H1 (cell line): ENCODE data around the gene FGFR2. TPM values are rescaled to one million over a fixed set of nuclear protein-coding genes. Genes with fewer than 3 reads are reported as not detected.

Experiments
- CTCF ChIA-PET: fragments of 300-600 bp; sonication (Branson Sonifier 250); formaldehyde crosslinking; loops from one replicate; lab custom pipeline; 2021; ENCODE audit not compliant: partially characterized antibody; lab: Charles Lee
- POLR2A ChIA-PET: fragments of 300-600 bp; sonication (Branson Sonifier 250); formaldehyde crosslinking; loops from one replicate; lab custom pipeline; 2021; ENCODE audit warnings: inconsistent platforms; ENCODE audit not compliant: partially characterized antibody; lab: Charles Lee
- DNase-seq, 2 experiments: peaks; one replicate each; pipeline versions ENCODE4 v3.0.0 to v3.0.0-alpha.2; 2010 to 2022; ENCODE audit warnings: low spot score in 2 of 2, low read depth in 1 of 2, mixed read lengths in 1 of 2
- FAIRE-seq: peaks from 2 replicates; lab custom pipeline; 2011; peaks lifted over from hg19 to GRCh38; lab: Jason Lieb, UNC
- H2AFZ ChIP-seq: 2 replicates; pipeline ENCODE4 v1.8.1; 2012; ENCODE audit warnings: low read length, inconsistent platforms
- H2AK5ac ChIP-seq: 2 replicates; pipeline ENCODE4 v1.6.1; 2013; ENCODE audit warnings: low read depth, low read length
- H2BK120ac ChIP-seq: replicated peaks from 2 replicates; pipeline ENCODE3; 2013; ENCODE audit warnings: low read depth, low read length, inconsistent platforms
- H2BK12ac ChIP-seq: 2 replicates; pipeline ENCODE4 v1.6.1; 2013; ENCODE audit warnings: low read depth, low read length
- H2BK15ac ChIP-seq: 2 replicates; pipeline ENCODE4 v1.6.1; 2013; ENCODE audit warnings: low read length
- H2BK20ac ChIP-seq: 2 replicates; pipeline ENCODE4 v1.6.1; 2013; ENCODE audit warnings: low read length
- H2BK5ac ChIP-seq: 2 replicates; pipeline ENCODE4 v1.6.1; 2013; ENCODE audit warnings: low read depth, low read length
- H3K14ac ChIP-seq: 2 replicates; pipeline ENCODE4 v1.6.1; 2013; ENCODE audit warnings: inconsistent platforms; ENCODE audit not compliant: insufficient read length
- H3K18ac ChIP-seq: 2 replicates; pipeline ENCODE4 v1.6.1; 2013; ENCODE audit warnings: low read length; ENCODE audit errors: extremely low read depth
- H3K23ac ChIP-seq: 2 replicates; pipeline ENCODE4 v1.6.1; 2013; ENCODE audit warnings: inconsistent platforms; ENCODE audit not compliant: insufficient read length
- H3K23me2 ChIP-seq: 2 replicates; pipeline ENCODE4 v1.6.1; 2013; ENCODE audit warnings: low read depth, low read length
- H3K27ac ChIP-seq: 2 replicates; pipeline ENCODE4 v1.6.1; 2011; ENCODE audit warnings: low read depth, low read length, inconsistent platforms
- H3K27me3 ChIP-seq, 4 experiments: replicated peaks in 1 of 4; 1 replicate in 1 of 4; 2 replicates in 3 of 4; pipeline versions ENCODE4 v1.6.1 to v1.8.1; 2011 to 2013; ENCODE audit warnings: low read length in 3 of 4, mild to moderate bottlenecking in 3 of 4, inconsistent platforms in 2 of 4, mixed read lengths in 2 of 4, moderate library complexity in 1 of 4; ENCODE audit not compliant: control insufficient read depth in 3 of 4, insufficient read depth in 3 of 4; ENCODE audit errors: extremely low read depth in 1 of 4
- H3K36me3 ChIP-seq, 4 experiments: 2 replicates each; pipeline versions ENCODE4 v1.6.1 to v1.8.1; 2011 to 2013; ENCODE audit warnings: mild to moderate bottlenecking in 4 of 4, low read length in 3 of 4, moderate library complexity in 2 of 4, control low read depth in 1 of 4, inconsistent platforms in 1 of 4; ENCODE audit not compliant: insufficient read depth in 4 of 4, control insufficient read depth in 2 of 4
- H3K4ac ChIP-seq: replicated peaks from 2 replicates; pipeline ENCODE3; 2013; ENCODE audit warnings: low read length, low read depth, mixed read lengths, inconsistent platforms; ENCODE audit not compliant: insufficient read length
- H3K4me1 ChIP-seq, 4 experiments: replicated peaks in 1 of 4; 1 replicate in 1 of 4; 2 replicates in 3 of 4; pipeline versions ENCODE4 v1.6.1 to v1.8.1; 2011 to 2013; ENCODE audit warnings: low read length in 3 of 4, inconsistent platforms in 2 of 4, mixed read lengths in 1 of 4; ENCODE audit not compliant: insufficient read depth in 4 of 4, control insufficient read depth in 3 of 4
- H3K4me2 ChIP-seq, 2 experiments: 2 replicates each; pipeline versions ENCODE4 v1.6.1 to v1.8.1; 2011 to 2013; ENCODE audit warnings: low read depth in 2 of 2, low read length in 2 of 2, control low read depth in 1 of 2, inconsistent platforms in 1 of 2, mild to moderate bottlenecking in 1 of 2; ENCODE audit not compliant: insufficient read depth in 1 of 2
- H3K4me3 ChIP-seq, 4 experiments: fragments of 200-600, 300-600 bp in 1 of 4; sonication (generic), shearing (Covaris generic), sonication (Bioruptor Twin) in 1 of 4; 2 replicates each; pipeline versions ENCODE4 v1.5.1 to v1.8.1; 2011 to 2016; ENCODE audit warnings: low read length in 4 of 4, low read depth in 3 of 4, control low read depth in 2 of 4, inconsistent platforms in 2 of 4, mild to moderate bottlenecking in 2 of 4, mixed read lengths in 1 of 4, moderate library complexity in 1 of 4; ENCODE audit not compliant: insufficient read depth in 2 of 4; ENCODE audit errors: extremely low read depth in 1 of 4
- H3K56ac ChIP-seq: replicated peaks from 2 replicates; pipeline ENCODE3; 2013; ENCODE audit warnings: low read depth, mild to moderate bottlenecking, mixed read lengths, low read length, inconsistent platforms; ENCODE audit not compliant: insufficient read length
- H3K79me1 ChIP-seq: 2 replicates; pipeline ENCODE4 v1.6.1; 2013; ENCODE audit warnings: low read depth, low read length, control low read depth
- H3K79me2 ChIP-seq, 2 experiments: 2 replicates each; pipeline versions ENCODE4 v1.6.1 to v1.8.1; 2012 to 2013; ENCODE audit warnings: low read length in 2 of 2, mild to moderate bottlenecking in 2 of 2, inconsistent platforms in 1 of 2; ENCODE audit not compliant: insufficient read depth in 2 of 2, control insufficient read depth in 1 of 2
- H3K9ac ChIP-seq, 4 experiments: replicated peaks in 1 of 4; 1 replicate in 1 of 4; 2 replicates in 3 of 4; pipeline versions ENCODE4 v1.6.1 to v1.8.1; 2011 to 2013; ENCODE audit warnings: low read depth in 3 of 4, low read length in 3 of 4, control low read depth in 2 of 4, mild to moderate bottlenecking in 2 of 4, moderate library complexity in 2 of 4, inconsistent platforms in 1 of 4; ENCODE audit errors: extremely low read depth in 1 of 4
- H3K9me3 ChIP-seq, 2 experiments: 2 replicates each; pipeline versions ENCODE4 v1.6.1 to v1.8.1; 2012 to 2013; ENCODE audit warnings: mild to moderate bottlenecking in 2 of 2, moderate library complexity in 2 of 2, control low read depth in 1 of 2, inconsistent platforms in 1 of 2, low read depth in 1 of 2, low read length in 1 of 2, mixed read lengths in 1 of 2; ENCODE audit not compliant: insufficient read depth in 2 of 2
- H4K20me1 ChIP-seq, 2 experiments: replicated peaks in 1 of 2; 2 replicates each; pipeline versions ENCODE3 to v1.8.1; 2011 to 2013; ENCODE audit warnings: inconsistent platforms in 2 of 2, low read length in 2 of 2, mild to moderate bottlenecking in 1 of 2; ENCODE audit not compliant: insufficient read depth in 2 of 2, control insufficient read depth in 1 of 2
- H4K5ac ChIP-seq: 2 replicates; pipeline ENCODE4 v1.6.1; 2013; ENCODE audit warnings: low read length, low read depth, mixed read lengths, inconsistent platforms; ENCODE audit not compliant: insufficient read length
- H4K8ac ChIP-seq: 2 replicates; pipeline ENCODE4 v1.8.0; 2013; ENCODE audit warnings: mild to moderate bottlenecking, moderate library complexity, low read length, inconsistent platforms; ENCODE audit not compliant: insufficient read depth; ENCODE audit errors: extremely low read depth
- H4K91ac ChIP-seq: replicated peaks from 2 replicates; pipeline ENCODE3; 2013; ENCODE audit warnings: low read length, mixed read lengths, inconsistent platforms; ENCODE audit not compliant: insufficient read length
- BRCA1 ChIP-seq: IDR thresholded peaks from 2 replicates; pipeline ENCODE4 v1.6.1; 2012; ENCODE audit warnings: low read depth, low read length, improper control_type of control experiment
- CEBPB ChIP-seq: IDR thresholded peaks from 2 replicates; pipeline ENCODE4 v1.6.1; 2012; ENCODE audit warnings: low read depth, low read length
- E2F6 ChIP-seq: IDR thresholded peaks from 2 replicates; pipeline ENCODE4 v1.6.1; 2012; ENCODE audit warnings: inconsistent platforms
- GABPA ChIP-seq: IDR thresholded peaks from 2 replicates; pipeline ENCODE4 v1.6.1; 2011; ENCODE audit warnings: mild to moderate bottlenecking, low read length, moderate library complexity, borderline replicate concordance; ENCODE audit not compliant: insufficient read depth
- GTF2F1 ChIP-seq: IDR thresholded peaks from 2 replicates; pipeline ENCODE4 v1.6.1; 2012; ENCODE audit warnings: low read depth, low read length, improper control_type of control experiment, borderline replicate concordance
- POLR2AphosphoS5 ChIP-seq: IDR thresholded peaks from 2 replicates; pipeline ENCODE4 v1.6.1; 2011; ENCODE audit warnings: low read depth, low read length
- SP1 ChIP-seq: IDR thresholded peaks from 2 replicates; pipeline ENCODE4 v1.6.1; 2011; ENCODE audit warnings: low read depth, low read length
- SP4 ChIP-seq: IDR thresholded peaks from 2 replicates; pipeline ENCODE4 v1.6.1; 2012; ENCODE audit warnings: low read length, inconsistent platforms
- SRF ChIP-seq: IDR thresholded peaks from 2 replicates; pipeline ENCODE4 v1.6.1; 2011; ENCODE audit warnings: mild to moderate bottlenecking, low read depth, low read length, moderate library complexity
- ZNF274 ChIP-seq: IDR thresholded peaks from 2 replicates; pipeline ENCODE4 v1.7.0; 2012; ENCODE audit warnings: low read length, borderline replicate concordance; ENCODE audit errors: extremely low read depth
- WGBS, 2 experiments: shearing (Covaris generic) in 1 of 2; methylation state at CpG; one replicate each; pipeline versions ENCODE4 v1.1.6 to v1.1.7; 2013 to 2015; ENCODE audit warnings: low lambda C conversion rate in 2 of 2, mixed read lengths in 2 of 2, inconsistent platforms in 1 of 2, low coverage in 1 of 2, missing lambda C conversion rate in 1 of 2; ENCODE audit not compliant: insufficient replicate concordance in 2 of 2, insufficient coverage in 1 of 2, insufficient read length in 1 of 2; ENCODE audit errors: extremely low coverage in 1 of 2, missing lambda C conversion rate in 1 of 2; 5-methylcytosine and 5-hydroxymethylcytosine counted together
- polyA plus RNA-seq, 7 experiments: library from polyadenylated mRNA; depleted of rRNA in 3 of 7; stranded (reverse) in 5 of 7; unstranded in 2 of 7; fragments of >200 nt in 5 of 7; fragments of 200-250 nt in 2 of 7; gene quantifications; 1 replicate in 5 of 7; 2 replicates in 1 of 7; 4 replicates in 1 of 7; pipeline versions ENCODE4 v1.2.1 to v1.2.3, GENCODE V29; 2011 to 2013; ENCODE audit warnings: missing spikeins in 2 of 7, mixed read lengths in 2 of 7
- total RNA-seq: library from RNA; stranded (reverse); fragmentation: NEBNext Ultra II Directional; extraction: Animal tissue kit (Norgen Biotek cat#: 25700); gene quantifications from 2 replicates; pipeline ENCODE4 v1.2.1, GENCODE V29; 2021
- TF ChIP-seq, protein P1 (sequence below): IDR thresholded peaks from 2 replicates; pipeline ENCODE4 v1.6.1; 2011; ENCODE audit warnings: low read depth, mild to moderate bottlenecking, low read length; ENCODE audit not compliant: insufficient read depth

Gene FGFR2
- total and polyA plus RNA-seq, 2 of the 8 experiments (the other 6 are each of a cell fraction or from before 2014, with no cell fraction given) = 50.2 to 81.2 TPM

DNA sequence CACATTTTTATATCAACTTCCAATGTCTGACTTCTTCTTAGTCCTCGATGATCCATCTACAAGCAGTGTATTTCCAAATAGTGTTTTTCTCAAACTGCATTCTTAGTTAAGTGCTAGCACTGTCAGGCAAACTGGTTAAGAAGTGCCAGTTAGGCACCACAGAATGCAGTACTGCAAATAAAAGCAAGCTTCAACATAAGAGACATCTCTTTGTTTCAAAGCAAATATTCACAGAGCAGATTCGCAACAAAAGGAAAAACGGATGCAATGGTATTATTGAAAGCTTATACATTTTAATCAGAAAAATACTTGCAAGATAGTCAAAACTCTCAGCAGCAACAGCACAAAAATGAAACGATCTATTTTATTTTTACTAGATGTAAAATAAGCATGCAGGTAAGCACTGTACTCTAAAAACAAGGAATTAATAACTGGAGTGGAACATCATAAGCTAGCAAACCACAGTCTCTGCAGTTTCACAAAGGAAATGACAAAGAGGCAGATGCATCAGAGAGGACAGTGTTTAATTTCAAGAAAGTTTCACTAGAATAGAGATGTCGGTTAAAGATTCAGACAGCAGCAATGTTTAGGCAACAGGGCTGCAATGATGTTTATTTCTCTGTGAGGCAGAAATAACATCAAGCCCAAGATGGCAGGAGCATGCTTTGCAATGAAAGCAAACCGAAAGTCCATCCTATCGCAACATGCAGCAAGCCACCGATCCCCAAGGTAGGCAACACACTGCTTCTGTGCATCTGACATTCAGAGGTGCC, 82.0 kb downstream of the FGFR2 start:
- H2AK5ac ChIP-seq = no peak overlapping the region
- H2BK12ac ChIP-seq = no peak overlapping the region
- H3K4me1 ChIP-seq = peaks cover 0 to 6% (median 0%) of the 10 kb centered on the region in 4 experiments; a peak in 2 of 7 replicates
- H2BK15ac ChIP-seq = no peak overlapping the region
- H3K9ac ChIP-seq = no peak overlapping the region
- no peak overlapping the region for H4K8ac ChIP-seq
- no peak overlapping the region for H3K27ac ChIP-seq
- no peaks in the 10 kb centered on the region for H3K9me3 ChIP-seq
- no peak overlapping the region for H3K4ac ChIP-seq
- FAIRE-seq (no peak), DNase-seq (no peak)
- no peak overlapping the region for H4K5ac ChIP-seq
- no peak overlapping the region for H4K91ac ChIP-seq
- no peak overlapping the region for H2BK5ac ChIP-seq
- H3K14ac ChIP-seq = no peak overlapping the region
- CTCF ChIA-PET = no interaction called here
- H3K79me2 ChIP-seq = peaks cover 0 to 75% of the 10 kb centered on the region in 2 experiments; a peak in 3 of 4 replicates
- H3K4me3 ChIP-seq = no peak overlapping the region
- H4K20me1 ChIP-seq = peaks cover 0 to 13% of the 10 kb centered on the region in 2 experiments
- peaks cover 24 to 88% (median 50%) of the 10 kb centered on the region in 4 experiments for H3K36me3 ChIP-seq
- H3K56ac ChIP-seq = no peak overlapping the region
- no peak overlapping the region for H3K18ac ChIP-seq
- no peak overlapping the region for H3K23ac ChIP-seq
- WGBS, 2 experiments = 79% methylated on average over 8 of the region's 8 CpGs; no CpG with 5 or more reads in 1 of the 2 experiments
- H2AFZ ChIP-seq = no peak overlapping the region
- no peak overlapping the region for H2BK20ac ChIP-seq
- H3K4me2 ChIP-seq = no peak overlapping the region
- H2BK120ac ChIP-seq = no peak overlapping the region
- H3K23me2 ChIP-seq = peaks cover 1% of the 10 kb centered on the region; the same call in 1 of the 2 replicates
- no peaks in the 10 kb centered on the region for H3K27me3 ChIP-seq
- peaks cover 22% of the 10 kb centered on the region for H3K79me1 ChIP-seq
- POLR2A ChIA-PET = interaction anchor here (0.9 kb wide), 2 partner anchors 11 kb away, joined by 3 to 6 read pairs; no protein-coding TSS in a partner anchor
- TF ChIP-seq SP4 (no peak), POLR2AphosphoS5 (no peak), ZNF274 (no peak), CEBPB (no peak), E2F6 (no peak), BRCA1 (no peak), SRF (no peak), SP1 (no peak), GABPA (no peak), GTF2F1 (no peak)
- TF ChIP-seq, protein P1, sequence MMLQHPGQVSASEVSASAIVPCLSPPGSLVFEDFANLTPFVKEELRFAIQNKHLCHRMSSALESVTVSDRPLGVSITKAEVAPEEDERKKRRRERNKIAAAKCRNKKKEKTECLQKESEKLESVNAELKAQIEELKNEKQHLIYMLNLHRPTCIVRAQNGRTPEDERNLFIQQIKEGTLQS = no peak
